Tibial artery (tissue), 4 donors: ENCODE data around the gene OR51I1.

ENCODE experiments used
- DNase-seq, 2 donors: peaks; one replicate each; pipeline ENCODE4 v3.0.0-alpha.2; 2019
- H3K27ac ChIP-seq, 2 donors: fragments of 200-600 bp; sonication (generic) in 1 of 2; 1 replicate in 1 of 2; 2 replicates in 1 of 2; pipeline ENCODE4 v1.5.1; 2018 to 2019; ENCODE audit warnings: mild to moderate bottlenecking in 1 of 2
- H3K27me3 ChIP-seq, 2 donors: fragments of 200-600 bp; sonication (generic) in 1 of 2; one replicate each; pipeline versions ENCODE4 v1.5.1 to v1.6.0; 2016 to 2019
- H3K36me3 ChIP-seq, 3 donors: fragments of 200-600 bp; sonication (generic) in 2 of 3; one replicate each; pipeline ENCODE4 v1.5.1; 2016 to 2019; ENCODE audit warnings: mild to moderate bottlenecking in 2 of 3
- H3K4me1 ChIP-seq, 4 donors: fragments of 200-600 bp; sonication (generic) in 2 of 4; 1 replicate in 3 of 4; 2 replicates in 1 of 4; pipeline ENCODE4 v1.5.1; 2016 to 2019
- H3K4me3 ChIP-seq, 2 donors: fragments of 200-600 bp; sonication (generic) in 1 of 2; 1 replicate in 1 of 2; 2 replicates in 1 of 2; pipeline ENCODE4 v1.5.1; 2018 to 2019; ENCODE audit warnings: mild to moderate bottlenecking in 2 of 2
- H3K9me3 ChIP-seq, 3 donors: fragments of 200-600 bp; sonication (generic) in 1 of 3; one replicate each; pipeline ENCODE4 v1.5.1; 2016 to 2019
- CTCF ChIP-seq, 2 experiments: fragments of 200-600 bp in 1 of 2; fragments of 450-650 bp in 1 of 2; IDR thresholded peaks; one replicate each; pipeline ENCODE4 v1.5.1; 2017 to 2019; ENCODE audit warnings: antibody characterized with exemption in 2 of 2, mild to moderate bottlenecking in 1 of 2, moderate library complexity in 1 of 2
- intact Hi-C: fragments of 100-400 bp; cut with DNase I; formaldehyde crosslinking; loops from one replicate; pipeline ENCODE4 v1.15.0; 2023; ENCODE audit warnings: low total_unique reads

Gene OR51I1, protein sequence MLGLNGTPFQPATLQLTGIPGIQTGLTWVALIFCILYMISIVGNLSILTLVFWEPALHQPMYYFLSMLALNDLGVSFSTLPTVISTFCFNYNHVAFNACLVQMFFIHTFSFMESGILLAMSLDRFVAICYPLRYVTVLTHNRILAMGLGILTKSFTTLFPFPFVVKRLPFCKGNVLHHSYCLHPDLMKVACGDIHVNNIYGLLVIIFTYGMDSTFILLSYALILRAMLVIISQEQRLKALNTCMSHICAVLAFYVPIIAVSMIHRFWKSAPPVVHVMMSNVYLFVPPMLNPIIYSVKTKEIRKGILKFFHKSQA

DNA sequence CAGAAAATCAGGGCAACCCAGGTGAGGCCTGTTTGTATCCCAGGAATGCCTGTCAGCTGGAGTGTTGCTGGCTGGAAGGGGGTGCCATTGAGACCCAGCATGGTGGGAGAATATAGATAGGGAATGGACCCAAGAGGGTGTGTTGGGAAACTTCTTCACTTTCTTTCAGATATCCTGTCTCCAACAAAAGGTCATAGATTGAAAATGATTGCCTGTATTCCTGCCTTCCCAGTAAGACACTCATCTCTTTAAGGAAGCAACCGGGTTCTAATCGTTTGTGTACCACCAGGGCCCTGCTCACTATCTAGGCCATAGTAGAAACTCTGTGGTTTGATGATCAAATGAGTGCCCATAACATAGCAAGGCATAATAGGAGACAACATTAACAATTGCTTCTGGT lies at the start of gene OR51I1:
TSS of gene OR51I1 (minus strand) at position 101 of the 400 bp plus-strand sequence. CDS start at position 101, 0 bp downstream.
- Histone ChIP-seq H3K36me3 (no peaks in the 10 kb centered on the region), H3K27ac (no peak within 1 kb of the TSS), H3K27me3 (no peaks in the 10 kb centered on the region), H3K4me3 (no peak within 1 kb of the TSS), H3K4me1 (no peaks in the 10 kb centered on the region), H3K9me3 (no peaks in the 10 kb centered on the region)
- DNase-seq: no peak
- intact Hi-C loops: no loop called here
- no peak for TF ChIP-seq CTCF (IDR thresholded peaks at IDR 0.05)

DNA sequence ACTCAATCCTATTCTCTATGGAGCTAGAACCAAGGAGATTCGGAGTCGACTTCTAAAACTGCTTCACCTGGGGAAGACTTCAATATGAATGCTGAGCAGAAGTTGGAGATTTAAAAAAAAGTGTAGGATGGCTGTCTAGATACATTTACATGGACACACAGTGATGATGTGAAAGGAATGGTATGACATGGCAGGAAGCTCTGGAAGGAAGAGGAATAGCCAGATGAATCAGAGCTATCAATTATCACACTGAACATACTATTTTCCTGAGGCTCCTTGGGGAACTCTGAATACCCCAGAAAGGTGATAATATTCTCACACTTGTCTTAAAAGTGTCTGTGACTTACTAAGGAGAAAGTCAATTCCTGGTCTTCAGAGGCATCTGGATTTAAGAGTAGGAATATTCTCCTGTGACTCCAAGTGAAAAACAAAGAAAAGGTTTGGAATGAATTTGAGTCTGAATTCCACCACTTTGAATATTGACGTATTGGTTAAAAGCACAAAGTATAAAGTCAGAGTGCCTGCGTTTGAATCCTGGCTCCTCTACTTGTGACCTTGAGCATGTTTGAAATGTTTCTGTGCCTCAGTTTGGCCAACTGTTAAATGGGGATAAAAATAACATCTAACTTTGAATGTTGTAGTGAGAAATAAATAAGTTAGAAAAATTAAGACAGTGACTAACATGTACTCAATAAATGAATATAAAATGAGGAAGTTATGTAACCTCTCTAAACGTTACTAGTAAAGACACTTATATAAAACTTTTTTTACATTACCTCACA lies 48.5 kb upstream of the OR51I1 start:
- no peaks in the 10 kb centered on the region for H3K4me1 ChIP-seq
- no peaks in the 10 kb centered on the region for H3K27me3 ChIP-seq
- H3K36me3 ChIP-seq: no peaks in the 10 kb centered on the region
- H3K4me3 ChIP-seq: no peak overlapping the region
- DNase-seq: no peak
- no peak for TF ChIP-seq CTCF (IDR thresholded peaks at IDR 0.05)
- intact Hi-C loops: no loop called here
- no peak overlapping the region for H3K27ac ChIP-seq
- no peaks in the 10 kb centered on the region for H3K9me3 ChIP-seq

DNA sequence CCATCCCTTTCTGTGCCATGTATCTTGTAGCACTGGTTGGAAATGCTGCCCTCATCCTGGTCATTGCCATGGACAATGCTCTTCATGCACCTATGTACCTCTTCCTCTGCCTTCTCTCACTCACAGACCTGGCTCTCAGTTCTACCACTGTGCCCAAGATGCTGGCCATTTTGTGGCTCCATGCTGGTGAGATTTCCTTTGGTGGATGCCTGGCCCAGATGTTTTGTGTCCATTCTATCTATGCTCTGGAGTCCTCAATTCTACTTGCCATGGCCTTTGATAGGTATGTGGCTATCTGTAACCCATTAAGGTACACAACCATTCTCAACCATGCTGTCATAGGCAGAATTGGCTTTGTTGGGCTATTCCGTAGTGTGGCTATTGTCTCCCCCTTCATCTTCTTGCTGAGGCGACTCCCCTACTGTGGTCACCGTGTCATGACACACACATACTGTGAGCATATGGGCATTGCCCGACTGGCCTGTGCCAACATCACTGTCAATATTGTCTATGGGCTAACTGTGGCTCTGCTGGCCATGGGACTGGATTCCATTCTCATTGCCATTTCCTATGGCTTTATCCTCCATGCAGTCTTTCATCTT lies 47.6 kb upstream of the OR51I1 start:
- no peak overlapping the region for H3K4me3 ChIP-seq
- no peaks in the 10 kb centered on the region for H3K4me1 ChIP-seq
- H3K9me3 ChIP-seq: no peaks in the 10 kb centered on the region
- intact Hi-C loops: no loop called here
- TF ChIP-seq CTCF (IDR thresholded peaks at IDR 0.05): no peak
- DNase-seq: no peak
- no peaks in the 10 kb centered on the region for H3K27me3 ChIP-seq
- no peaks in the 10 kb centered on the region for H3K36me3 ChIP-seq
- H3K27ac ChIP-seq: no peak overlapping the region

- no peak for TF ChIP-seq CTCF (IDR thresholded peaks at IDR 0.05)
- no peak for DNase-seq
- H3K27ac ChIP-seq: no peak within 1 kb of the TSS
- no peak within 1 kb of the TSS for H3K4me3 ChIP-seq
- H3K4me1 ChIP-seq: no peaks in the 10 kb centered on the region
- H3K9me3 ChIP-seq: no peaks in the 10 kb centered on the region
- no peaks in the 10 kb centered on the region for H3K27me3 ChIP-seq
- H3K36me3 ChIP-seq: no peaks in the 10 kb centered on the region
- intact Hi-C loops: no loop called here
Observed at GRCh38 chr11:5488385-5488784, 47.1 kb upstream of the OR51I1 start, which contains the start of gene OR52D1. Gene OR52D1, plus strand, starts transcription at chr11:5488685. Its CDS starts 22 bp downstream, at chr11:5488707.

DNA sequence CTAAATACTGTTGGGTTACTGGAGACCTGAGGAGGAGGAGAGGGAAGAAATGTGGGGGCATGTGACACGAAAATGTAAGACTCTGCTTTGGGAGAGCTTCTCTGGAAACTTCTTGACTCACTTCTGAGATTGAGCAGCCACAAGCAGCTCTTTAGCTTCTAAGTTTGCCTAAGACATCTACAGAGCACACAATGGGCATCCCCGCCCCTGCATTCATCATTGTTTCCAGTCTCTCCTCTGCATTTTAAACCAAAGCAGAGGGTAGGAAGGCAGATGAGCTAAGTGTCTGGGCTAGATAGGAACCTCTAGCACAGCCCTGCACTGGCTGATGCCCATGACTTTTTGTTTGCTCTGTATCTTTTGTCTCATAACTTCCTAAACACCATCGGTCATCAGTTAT lies 45.1 kb upstream of the OR51I1 start:
- Histone ChIP-seq H3K4me1 (no peaks in the 10 kb centered on the region), H3K27ac (no peak overlapping the region), H3K36me3 (no peaks in the 10 kb centered on the region), H3K4me3 (no peak overlapping the region), H3K27me3 (no peaks in the 10 kb centered on the region), H3K9me3 (no peaks in the 10 kb centered on the region)
- TF ChIP-seq CTCF (IDR thresholded peaks at IDR 0.05): no peak
- intact Hi-C loops: no loop called here
- DNase-seq: no peak
